Measurements from ENCODE around the gene PDK1. TPM values are rescaled to one million over a fixed set of nuclear protein-coding genes. Genes with fewer than 3 reads are reported as not detected.
A peak's percentile ranks its signal among the peaks of the same experiment; 100 is the strongest.
"Not testable (repeated sequence)": the region's sequence is repeated elsewhere in the genome, so short reads cannot be mapped to it uniquely, and the experiment has no call there.

Gene PDK1
- total RNA-seq: 10 to 100 TPM in 7 of 8 experiments, 1 to 10 TPM in 1; 3.1 to 56.0 (median 18.5) TPM

DNA sequence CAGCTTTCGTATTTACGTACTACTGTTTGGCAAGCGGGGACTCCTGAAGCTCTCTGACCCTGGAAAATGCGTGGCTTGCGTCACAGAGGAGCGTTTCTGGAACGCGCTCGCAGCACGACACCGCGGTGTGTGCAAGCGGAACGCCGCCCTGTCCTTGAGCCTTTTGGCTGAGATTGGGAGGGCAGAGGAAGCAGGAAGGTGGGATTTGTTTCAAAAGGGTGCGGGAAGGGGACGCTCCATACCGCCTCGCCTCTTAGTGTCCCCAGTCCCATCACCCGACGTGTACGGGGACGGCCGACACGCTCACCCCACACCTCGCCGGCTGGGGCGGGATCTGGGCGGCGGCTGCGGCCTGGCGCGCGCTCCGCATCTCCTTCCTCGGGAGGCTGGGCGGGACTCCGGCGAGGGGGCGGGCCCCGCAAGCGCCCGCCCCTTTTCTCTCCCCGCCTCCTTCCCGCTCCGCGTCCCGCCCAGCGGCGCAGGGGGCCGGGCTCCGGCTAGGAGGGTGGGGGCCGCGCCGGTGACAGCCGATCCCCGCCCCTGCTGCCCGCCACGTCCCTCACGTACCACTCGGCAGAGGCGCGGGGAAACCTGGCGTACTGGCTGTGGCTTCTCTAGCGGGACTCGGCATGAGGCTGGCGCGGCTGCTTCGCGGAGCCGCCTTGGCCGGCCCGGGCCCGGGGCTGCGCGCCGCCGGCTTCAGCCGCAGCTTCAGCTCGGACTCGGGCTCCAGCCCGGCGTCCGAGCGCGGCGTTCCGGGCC is at the start of gene PDK1:
Gene PDK1, plus strand, starts transcription at position 569 of the 762 bp plus-strand sequence. Its CDS starts 61 bp downstream, at position 630.
- 0 to 5% (median 0%) methylated on average over 1 to 11 of the region's 88 CpGs; no CpG with 5 or more reads in 4 of the 10 experiments for WGBS, 10 experiments
- peak within 1 kb of the TSS; percentile 85 to 86 for H3K27ac ChIP-seq
- peak; percentile 77 to 91 (median 88) for ATAC-seq (replicated peaks in 6 of 8)
- peak within 1 kb of the TSS; percentile 53 to 82 (median 61) for H3K4me3 ChIP-seq
- H3K4me1 ChIP-seq (replicated peaks in 1 of 2): peaks cover 14 to 29% of the 10 kb centered on the region in 2 donors
- in situ Hi-C loops (cut with MboI; ENCODE audit: low pct_unique_long_range_greater_than_20kb in 2 of 9, low sequenced_read_pairs in 9 of 9, unreplicated experiment in 9 of 9): no loop called here

DNA sequence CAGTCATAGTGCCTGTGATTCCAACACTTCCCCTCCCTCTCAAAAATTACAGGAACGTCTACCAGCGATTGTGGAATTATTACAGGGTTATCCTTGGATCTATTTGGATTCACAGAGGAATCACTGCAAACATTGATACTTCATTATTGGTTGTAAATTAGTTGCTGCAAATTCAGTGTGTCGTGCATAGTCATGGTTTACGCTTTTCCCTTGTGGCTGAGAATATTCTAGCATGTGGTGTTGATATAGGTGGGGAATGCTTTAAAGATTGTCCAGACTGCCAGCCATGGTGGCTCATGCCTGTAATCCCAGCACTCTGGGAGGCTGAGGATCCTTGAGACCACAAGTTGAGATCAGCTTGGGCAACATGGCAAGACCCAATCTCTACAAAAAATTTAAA is 48.7 kb upstream of the PDK1 start:
- Histone ChIP-seq H3K4me3 (no peak overlapping the region), H3K4me1 (replicated peaks in 1 of 2) (no peaks in the 10 kb centered on the region), H3K27ac (no peak overlapping the region)
- in situ Hi-C loops (cut with MboI; ENCODE audit: low pct_unique_long_range_greater_than_20kb in 2 of 9, low sequenced_read_pairs in 9 of 9, unreplicated experiment in 9 of 9): no loop called here
- WGBS, 10 experiments: 0 to 100% (median 100%) methylated on average over 2 to 3 of the region's 4 CpGs; no CpG with 5 or more reads in 3 of the 10 experiments
- ATAC-seq (replicated peaks in 6 of 8): no peak

DNA sequence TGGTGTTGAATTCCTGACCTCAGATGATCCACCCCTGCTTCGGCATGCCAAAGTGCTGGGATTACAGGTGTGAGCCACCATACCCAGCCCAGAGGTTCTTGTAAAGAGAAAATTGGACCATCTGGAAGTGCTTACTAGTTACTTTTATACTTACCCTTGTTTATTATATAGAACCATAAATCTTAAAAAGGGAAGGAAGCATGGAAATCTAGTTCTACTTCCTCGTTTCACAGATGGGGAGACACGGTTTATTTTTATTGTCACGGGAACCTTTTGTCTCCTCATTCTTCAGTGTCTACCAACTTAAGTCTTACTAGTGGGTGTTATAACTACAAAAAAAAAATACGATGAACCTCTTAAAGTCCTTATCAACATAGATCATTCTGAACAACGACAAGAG is 45.8 kb upstream of the PDK1 start:
- no peak overlapping the region for H3K27ac ChIP-seq
- in situ Hi-C loops (cut with MboI; ENCODE audit: low pct_unique_long_range_greater_than_20kb in 2 of 9, low sequenced_read_pairs in 9 of 9, unreplicated experiment in 9 of 9): no loop called here
- 40 to 98% (median 85%) methylated on average over 1 to 6 of the region's 6 CpGs for WGBS, 10 experiments
- no peak overlapping the region for H3K4me3 ChIP-seq
- no peaks in the 10 kb centered on the region for H3K4me1 ChIP-seq (replicated peaks in 1 of 2)
- ATAC-seq (replicated peaks in 6 of 8): no peak

DNA sequence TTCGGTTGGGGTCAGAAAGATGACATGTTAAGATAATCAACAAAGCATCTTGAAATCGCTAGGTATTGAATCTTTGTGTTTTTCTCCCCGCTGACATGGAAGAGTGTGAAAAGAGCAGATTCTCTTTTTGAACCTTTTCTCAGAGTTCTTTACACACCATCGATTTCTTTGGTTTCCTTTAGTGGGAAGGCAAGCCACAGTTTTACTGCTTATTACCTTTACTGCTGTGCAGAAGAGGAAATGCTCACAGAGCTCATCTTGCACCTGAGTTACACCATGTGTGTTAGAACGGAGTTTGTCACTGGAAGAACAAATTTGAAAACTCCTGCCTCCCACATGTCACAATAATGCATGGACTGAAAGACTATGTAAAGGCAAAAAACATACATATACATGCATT is 45.3 kb upstream of the PDK1 start:
- in situ Hi-C loops (cut with MboI; ENCODE audit: low pct_unique_long_range_greater_than_20kb in 2 of 9, low sequenced_read_pairs in 9 of 9, unreplicated experiment in 9 of 9): no loop called here
- 24 to 100% (median 82%) methylated on average over 1 to 5 of the region's 5 CpGs for WGBS, 10 experiments
- no peak for ATAC-seq (replicated peaks in 6 of 8)
- Histone ChIP-seq H3K4me3 (no peak overlapping the region), H3K27ac (no peak overlapping the region), H3K4me1 (replicated peaks in 1 of 2) (no peaks in the 10 kb centered on the region)

DNA sequence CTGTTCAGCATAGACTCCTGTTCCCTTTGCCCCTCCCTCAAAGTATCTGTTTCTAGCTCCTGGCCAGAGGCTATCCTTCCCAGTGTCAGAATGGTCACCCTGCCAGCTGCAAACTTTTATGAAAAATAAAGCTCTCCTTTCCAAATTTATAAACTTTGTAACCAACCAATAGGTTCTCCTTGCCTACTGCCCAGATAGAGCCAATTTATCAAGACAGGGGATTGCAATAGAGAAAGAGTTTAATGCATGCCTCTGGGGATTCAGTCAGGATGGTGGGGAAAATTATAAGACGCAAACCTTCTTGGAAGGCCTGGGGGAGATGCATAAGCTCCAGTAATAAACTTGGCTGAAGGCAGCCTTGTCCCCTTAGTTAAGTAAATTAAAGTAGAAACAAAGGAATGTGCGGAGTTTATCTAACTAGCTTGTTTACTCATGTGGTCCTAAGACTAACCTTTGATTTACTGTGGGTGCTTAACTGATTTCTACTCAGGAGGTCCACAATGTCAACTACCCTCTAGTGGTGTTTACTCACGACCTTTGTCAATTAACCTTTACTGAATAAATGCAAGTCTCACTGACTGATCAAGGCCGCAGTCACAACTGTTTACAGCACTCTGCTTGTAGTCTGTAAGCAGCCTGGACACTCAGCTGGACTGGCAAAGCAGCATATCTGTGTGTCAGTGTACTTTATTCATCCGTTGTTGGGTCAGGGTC is 42.9 kb upstream of the PDK1 start:
- no peak for ATAC-seq (replicated peaks in 6 of 8)
- H3K4me1 ChIP-seq (replicated peaks in 1 of 2): no peaks in the 10 kb centered on the region
- WGBS, 10 experiments: 60 to 100% (median 80%) methylated on average over 1 to 4 of the region's 5 CpGs; no CpG with 5 or more reads in 1 of the 10 experiments
- in situ Hi-C loops (cut with MboI; ENCODE audit: low pct_unique_long_range_greater_than_20kb in 2 of 9, low sequenced_read_pairs in 9 of 9, unreplicated experiment in 9 of 9): no loop called here
- no peak overlapping the region for H3K4me3 ChIP-seq
- no peak overlapping the region for H3K27ac ChIP-seq

DNA sequence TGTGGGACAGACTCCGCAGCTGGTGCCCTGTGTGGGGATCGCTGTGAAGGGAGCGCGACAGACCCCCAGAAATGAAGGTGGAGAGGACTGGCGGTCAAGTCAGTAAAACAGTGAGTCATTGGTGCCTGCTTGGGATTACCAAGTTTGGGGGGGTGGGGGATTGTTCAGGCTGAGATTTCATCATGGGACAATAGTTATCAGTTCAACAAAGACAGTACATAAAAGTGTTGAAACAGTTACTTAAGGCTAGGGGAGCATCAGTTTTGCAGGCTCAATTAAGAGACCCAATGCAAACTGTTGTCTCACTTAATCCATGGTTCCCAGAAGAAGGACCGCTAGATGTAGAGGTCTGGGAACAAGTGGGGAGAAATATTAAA is 42.4 kb upstream of the PDK1 start:
- H3K4me3 ChIP-seq: no peak overlapping the region
- ATAC-seq (replicated peaks in 6 of 8): no peak
- no peak overlapping the region for H3K27ac ChIP-seq
- in situ Hi-C loops (cut with MboI; ENCODE audit: low pct_unique_long_range_greater_than_20kb in 2 of 9, low sequenced_read_pairs in 9 of 9, unreplicated experiment in 9 of 9): no loop called here
- no peaks in the 10 kb centered on the region for H3K4me1 ChIP-seq (replicated peaks in 1 of 2)
- WGBS, 10 experiments: 91 to 100% (median 95%) methylated on average over 1 to 4 of the region's 6 CpGs; no CpG with 5 or more reads in 5 of the 10 experiments

DNA sequence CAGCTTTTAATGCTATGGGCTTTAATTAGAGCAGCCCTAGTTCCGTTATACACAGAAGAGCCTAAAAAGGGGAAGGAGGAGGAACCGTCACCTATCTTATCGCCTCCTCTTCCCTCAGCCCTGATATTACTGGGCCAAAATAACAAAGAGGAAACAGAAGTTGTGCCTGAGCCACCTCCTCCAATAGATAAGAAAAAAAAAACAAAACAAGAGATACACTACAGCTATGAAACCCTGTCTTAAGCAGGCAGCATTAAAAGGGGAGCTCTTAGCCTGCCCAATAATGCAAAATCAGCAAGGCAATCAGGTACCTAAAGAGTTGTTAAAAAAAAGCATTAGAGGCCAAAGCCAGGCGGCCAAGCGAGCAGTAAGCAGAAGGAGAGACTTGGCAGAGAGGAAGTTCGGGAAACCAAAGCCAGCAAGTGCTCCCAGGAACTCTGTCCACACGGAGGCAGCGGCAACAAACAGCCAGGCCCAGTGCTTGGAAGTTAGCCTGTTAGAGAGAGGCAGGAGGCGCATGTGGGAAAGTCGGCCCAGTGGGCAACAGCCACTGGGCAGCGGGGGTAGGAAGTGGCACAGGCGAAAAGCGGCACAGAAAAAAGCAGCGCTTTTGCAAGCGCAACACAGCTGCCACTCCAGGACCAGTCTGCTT is 41.8 kb upstream of the PDK1 start:
- in situ Hi-C loops (cut with MboI; ENCODE audit: low pct_unique_long_range_greater_than_20kb in 2 of 9, low sequenced_read_pairs in 9 of 9, unreplicated experiment in 9 of 9): no loop called here
- 78 to 98% (median 92%) methylated on average over 3 to 15 of the region's 15 CpGs; no CpG with 5 or more reads in 2 of the 10 experiments for WGBS, 10 experiments
- no peak for ATAC-seq (replicated peaks in 6 of 8)
- no peak overlapping the region for H3K4me3 ChIP-seq
- no peaks in the 10 kb centered on the region for H3K4me1 ChIP-seq (replicated peaks in 1 of 2)
- H3K27ac ChIP-seq: no peak overlapping the region

DNA sequence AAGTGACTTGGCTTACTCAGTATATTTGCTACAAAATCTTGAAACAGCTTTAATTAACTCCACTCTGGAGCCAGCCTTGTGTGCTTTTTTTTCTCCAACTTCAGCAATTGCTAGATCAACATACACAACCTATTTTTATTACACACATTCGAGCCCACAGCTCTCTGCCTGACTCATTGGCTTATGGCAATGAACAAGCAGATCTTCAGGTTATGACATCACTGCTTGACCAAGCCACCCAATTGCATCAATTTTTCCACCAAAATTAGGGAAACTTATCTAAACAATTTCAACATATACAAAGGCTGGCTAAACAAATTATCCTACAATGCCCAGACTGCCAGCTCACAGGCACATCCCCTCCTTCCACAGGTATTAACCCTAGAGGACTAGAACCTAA is 39.6 kb upstream of the PDK1 start:
- Histone ChIP-seq H3K27ac (no peak overlapping the region), H3K4me1 (replicated peaks in 1 of 2) (no peaks in the 10 kb centered on the region), H3K4me3 (no peak overlapping the region)
- ATAC-seq (replicated peaks in 6 of 8): no peak
- WGBS, 10 experiments: 14 to 100% (median 71%) methylated on average over 1 of the region's 1 CpG; no CpG with 5 or more reads in 5 of the 10 experiments
- in situ Hi-C loops (cut with MboI; ENCODE audit: low pct_unique_long_range_greater_than_20kb in 2 of 9, low sequenced_read_pairs in 9 of 9, unreplicated experiment in 9 of 9): no loop called here

DNA sequence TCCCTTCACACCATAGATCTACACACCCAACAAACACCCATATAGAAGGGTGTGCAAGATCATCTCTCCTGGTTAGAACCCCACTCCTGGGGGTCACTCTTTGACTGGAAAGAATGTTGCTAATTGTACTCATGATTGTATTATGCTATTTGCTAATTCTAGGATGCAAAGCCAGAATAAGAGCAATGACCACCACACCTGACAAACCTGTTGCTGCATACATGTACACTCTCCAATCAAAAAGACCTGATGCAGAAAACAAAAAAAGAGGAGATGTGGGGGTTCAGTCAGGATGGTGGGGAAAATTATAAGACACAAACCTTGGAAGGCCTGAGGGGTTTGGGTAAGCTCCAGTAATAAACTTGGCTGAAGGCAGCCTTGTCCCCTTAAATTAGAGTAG is 36.9 kb upstream of the PDK1 start:
- H3K4me3 ChIP-seq: no peak overlapping the region
- H3K4me1 ChIP-seq (replicated peaks in 1 of 2): no peaks in the 10 kb centered on the region
- H3K27ac ChIP-seq: no peak overlapping the region
- in situ Hi-C loops (cut with MboI; ENCODE audit: low pct_unique_long_range_greater_than_20kb in 2 of 9, low sequenced_read_pairs in 9 of 9, unreplicated experiment in 9 of 9): no loop called here
- no peak for ATAC-seq (replicated peaks in 6 of 8)

DNA sequence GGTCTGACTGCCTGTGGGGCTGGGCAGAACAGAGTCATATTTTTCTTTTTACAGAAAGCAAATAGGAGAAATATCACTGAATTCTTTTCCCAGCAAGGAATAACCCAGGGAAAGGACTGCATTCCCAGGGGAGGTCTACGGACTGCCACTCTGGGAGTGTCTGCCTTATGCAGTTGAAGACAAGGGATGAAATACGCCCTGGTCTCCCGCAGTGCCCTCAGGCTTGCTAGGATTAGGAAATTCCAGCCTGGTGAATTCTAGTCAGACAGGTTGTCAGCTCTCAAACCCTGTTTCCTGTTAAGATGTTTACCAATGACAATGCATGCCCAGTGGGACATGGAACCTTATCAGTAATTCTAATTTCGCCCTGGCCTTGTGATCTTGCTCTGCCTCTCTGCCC is 30.3 kb upstream of the PDK1 start:
- ATAC-seq (replicated peaks in 6 of 8): no peak
- no peak overlapping the region for H3K4me3 ChIP-seq
- in situ Hi-C loops (cut with MboI; ENCODE audit: low pct_unique_long_range_greater_than_20kb in 2 of 9, low sequenced_read_pairs in 9 of 9, unreplicated experiment in 9 of 9): no loop called here
- H3K27ac ChIP-seq: no peak overlapping the region
- no peaks in the 10 kb centered on the region for H3K4me1 ChIP-seq (replicated peaks in 1 of 2)
- 40 to 96% (median 82%) methylated on average over 1 to 4 of the region's 4 CpGs; no CpG with 5 or more reads in 6 of the 10 experiments for WGBS, 10 experiments

DNA sequence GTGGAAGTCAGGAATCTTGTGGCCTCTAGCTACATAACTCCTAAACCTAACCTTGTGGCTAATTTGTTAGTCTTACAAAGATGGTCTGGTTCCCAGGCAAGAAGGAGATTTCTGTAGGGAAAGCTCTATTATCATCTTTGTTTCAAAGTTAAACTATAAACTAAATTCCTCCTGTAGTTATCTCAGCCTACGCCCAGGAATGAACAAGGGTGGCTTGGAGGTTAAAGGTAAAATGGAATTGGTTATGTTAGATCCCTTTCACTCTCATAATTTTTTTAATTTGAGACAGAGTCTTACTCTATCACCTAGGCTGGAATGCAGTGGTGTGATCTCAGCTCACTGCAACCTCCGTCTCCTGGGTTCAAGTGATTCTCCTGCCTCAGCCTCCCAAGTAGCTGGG is 24.6 kb upstream of the PDK1 start:
- 62 to 100% (median 94%) methylated on average over 1 to 2 of the region's 2 CpGs; no CpG with 5 or more reads in 1 of the 10 experiments for WGBS, 10 experiments
- H3K4me3 ChIP-seq: no peak overlapping the region
- H3K27ac ChIP-seq: no peak overlapping the region
- no peaks in the 10 kb centered on the region for H3K4me1 ChIP-seq (replicated peaks in 1 of 2)
- ATAC-seq (replicated peaks in 6 of 8): no peak
- in situ Hi-C loops (cut with MboI; ENCODE audit: low pct_unique_long_range_greater_than_20kb in 2 of 9, low sequenced_read_pairs in 9 of 9, unreplicated experiment in 9 of 9): no loop called here

DNA sequence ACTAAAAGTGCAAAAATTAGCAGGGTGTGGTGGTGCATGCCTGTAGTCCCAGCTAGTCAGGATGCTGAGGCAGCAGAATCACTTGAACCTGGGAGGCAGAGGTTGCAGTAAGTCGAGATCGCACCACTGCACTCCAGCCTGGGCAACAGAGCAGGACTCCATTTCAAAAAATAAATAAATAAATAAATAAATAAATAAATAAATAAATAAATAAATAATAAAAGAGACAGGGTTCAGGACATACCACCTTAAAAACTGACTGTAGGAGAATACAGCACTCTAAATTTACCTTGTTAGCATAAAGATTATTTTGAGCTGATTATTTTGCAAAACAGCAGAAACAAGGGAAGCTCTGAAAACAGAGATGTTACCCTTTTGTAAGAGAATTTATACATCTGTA is 23.4 kb upstream of the PDK1 start:
- in situ Hi-C loops (cut with MboI; ENCODE audit: low pct_unique_long_range_greater_than_20kb in 2 of 9, low sequenced_read_pairs in 9 of 9, unreplicated experiment in 9 of 9); ATAC-seq (replicated peaks in 6 of 8); H3K4me1 ChIP-seq (replicated peaks in 1 of 2); H3K4me3 ChIP-seq; H3K27ac ChIP-seq: not testable (repeated sequence)
- WGBS, 10 experiments: 60 to 100% (median 93%) methylated on average over 1 to 2 of the region's 2 CpGs; no CpG with 5 or more reads in 1 of the 10 experiments

DNA sequence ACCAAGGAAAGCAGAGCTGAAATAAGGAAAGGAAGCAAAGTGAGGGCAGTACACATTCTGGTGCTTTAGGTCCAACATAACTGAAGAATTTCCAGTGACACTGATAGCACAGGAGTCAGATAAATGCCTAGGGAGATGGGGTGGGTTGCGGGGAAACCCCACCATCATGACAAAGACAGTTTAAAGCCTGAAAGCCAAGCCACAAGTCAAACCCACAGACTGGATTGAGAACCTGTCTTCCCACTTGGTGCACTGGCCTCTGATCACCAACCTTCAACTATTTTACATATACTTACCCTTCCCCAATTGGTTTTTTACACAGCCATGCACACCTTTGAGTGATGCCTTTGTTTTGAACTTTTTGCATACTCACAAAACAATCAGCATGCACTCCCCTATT is 22.2 kb upstream of the PDK1 start:
- no peaks in the 10 kb centered on the region for H3K4me1 ChIP-seq (replicated peaks in 1 of 2)
- in situ Hi-C loops (cut with MboI; ENCODE audit: low pct_unique_long_range_greater_than_20kb in 2 of 9, low sequenced_read_pairs in 9 of 9, unreplicated experiment in 9 of 9): no loop called here
- no peak for ATAC-seq (replicated peaks in 6 of 8)
- WGBS, 10 experiments: 33 to 100% (median 86%) methylated on average over 1 of the region's 1 CpG; no CpG with 5 or more reads in 5 of the 10 experiments
- H3K27ac ChIP-seq: no peak overlapping the region
- H3K4me3 ChIP-seq: no peak overlapping the region
